GM20431 (cell line): Measurements from ENCODE around the gene CRYL1.
"Not testable (repeated sequence)": the region's sequence is repeated elsewhere in the genome, so short reads cannot be mapped to it uniquely, and the experiment has no call there.

Experiments
- in situ Hi-C: fragments of 300-500 bp; cut with MseI, MboI; formaldehyde crosslinking; loops from one replicate; pipeline ENCODE4 v1.15.0; 2020; ENCODE audit warnings: low sequenced_read_pairs; ENCODE audit not compliant: unreplicated experiment

Gene CRYL1

GRCh38 chr13:20462921-20463320 is 62.7 kb downstream of the CRYL1 start:
- in situ Hi-C loops: no loop called here

GRCh38 chr13:20462533-20462915 is 63.1 kb downstream of the CRYL1 start:
- in situ Hi-C loops: no loop called here

GRCh38 chr13:20461860-20462532 is 63.7 kb downstream of the CRYL1 start:
- in situ Hi-C loops: no loop called here

- in situ Hi-C loops: no loop called here
These were observed 64.2 kb downstream of the CRYL1 start for GRCh38 chr13:20461481-20461859.

GRCh38 chr13:20460761-20461160 is 64.9 kb downstream of the CRYL1 start:
- in situ Hi-C loops: no loop called here

GRCh38 chr13:20457670-20458069 is 68.0 kb downstream of the CRYL1 start:
- in situ Hi-C loops: no loop called here

- in situ Hi-C loops: no loop called here
These were observed 68.9 kb downstream of the CRYL1 start for GRCh38 chr13:20456737-20457136.

GRCh38 chr13:20451397-20451796 is 74.3 kb downstream of the CRYL1 start:
- in situ Hi-C loops: no loop called here

GRCh38 chr13:20448470-20448869 is 77.2 kb downstream of the CRYL1 start:
- in situ Hi-C loops: no loop called here

GRCh38 chr13:20446900-20447299 is 78.8 kb downstream of the CRYL1 start:
- in situ Hi-C loops: no loop called here

GRCh38 chr13:20446405-20446804 is 79.3 kb downstream of the CRYL1 start:
- in situ Hi-C loops: no loop called here

GRCh38 chr13:20442798-20443381 is 82.8 kb downstream of the CRYL1 start:
- in situ Hi-C loops: no loop called here

GRCh38 chr13:20442375-20442774 is 83.3 kb downstream of the CRYL1 start:
- in situ Hi-C loops: no loop called here

- in situ Hi-C loops: no loop called here
These were observed 83.8 kb downstream of the CRYL1 start for GRCh38 chr13:20441879-20442278.

GRCh38 chr13:20441056-20441455 is 84.6 kb downstream of the CRYL1 start:
- in situ Hi-C loops: no loop called here

- in situ Hi-C loops: no loop called here
These were observed 86.4 kb downstream of the CRYL1 start for GRCh38 chr13:20439261-20439660.

- in situ Hi-C loops: no loop called here
These were observed 86.9 kb downstream of the CRYL1 start for GRCh38 chr13:20438801-20439200.

GRCh38 chr13:20436505-20436904 is 89.2 kb downstream of the CRYL1 start:
- in situ Hi-C loops: no loop called here

GRCh38 chr13:20435616-20436368 is 89.9 kb downstream of the CRYL1 start:
- in situ Hi-C loops: no loop called here

- in situ Hi-C loops: not testable (repeated sequence)
These were observed 91.4 kb downstream of the CRYL1 start for GRCh38 chr13:20434210-20434609.

GRCh38 chr13:20431687-20432384 is 93.8 kb downstream of the CRYL1 start:
- in situ Hi-C loops: no loop called here
